ENCODE measurements around the gene LCT.
A peak's percentile ranks its signal among the peaks of the same experiment; 100 is the strongest.
"Not testable (repeated sequence)": the region's sequence is repeated elsewhere in the genome, so short reads cannot be mapped to it uniquely, and the experiment has no call there.

LCT gene

DNA sequence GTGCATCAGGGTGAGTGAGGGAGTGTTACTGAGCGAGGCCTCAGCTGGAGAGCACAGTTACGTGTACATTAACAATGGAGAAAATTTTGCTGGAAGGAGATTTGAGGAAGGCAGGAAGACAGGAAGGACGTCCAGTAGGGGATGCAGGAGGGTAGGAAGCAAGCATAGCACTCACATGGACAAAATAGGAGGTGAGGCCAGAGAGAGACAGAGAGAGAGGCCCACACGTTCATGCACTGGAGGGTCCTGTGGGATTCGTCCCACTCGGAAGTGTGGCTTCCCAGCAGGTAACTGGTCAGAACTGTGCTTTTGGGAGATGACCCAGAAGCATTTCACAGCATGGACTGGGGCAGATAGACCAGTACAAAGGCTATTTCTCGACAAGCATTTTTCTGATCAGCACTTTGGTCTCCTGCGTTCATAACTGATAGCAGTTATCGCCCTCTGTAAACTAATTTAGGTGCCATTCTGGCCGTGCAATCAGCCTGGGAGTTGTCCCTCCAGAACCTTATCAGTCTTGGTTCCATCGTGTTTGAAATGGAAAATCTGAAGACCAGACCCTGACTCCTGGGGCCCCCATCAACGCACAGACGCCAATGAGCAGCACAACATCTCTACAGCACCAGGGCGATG lies 5.7 kb downstream of the LCT start:
- DNase-seq, result no peak

GRCh38 chr2:135829378-135830135 lies 7.4 kb downstream of the LCT start:
- DNase-seq, result no peak

GRCh38 chr2:135826544-135826943 lies 10.4 kb downstream of the LCT start:
- DNase-seq, result no peak

DNA sequence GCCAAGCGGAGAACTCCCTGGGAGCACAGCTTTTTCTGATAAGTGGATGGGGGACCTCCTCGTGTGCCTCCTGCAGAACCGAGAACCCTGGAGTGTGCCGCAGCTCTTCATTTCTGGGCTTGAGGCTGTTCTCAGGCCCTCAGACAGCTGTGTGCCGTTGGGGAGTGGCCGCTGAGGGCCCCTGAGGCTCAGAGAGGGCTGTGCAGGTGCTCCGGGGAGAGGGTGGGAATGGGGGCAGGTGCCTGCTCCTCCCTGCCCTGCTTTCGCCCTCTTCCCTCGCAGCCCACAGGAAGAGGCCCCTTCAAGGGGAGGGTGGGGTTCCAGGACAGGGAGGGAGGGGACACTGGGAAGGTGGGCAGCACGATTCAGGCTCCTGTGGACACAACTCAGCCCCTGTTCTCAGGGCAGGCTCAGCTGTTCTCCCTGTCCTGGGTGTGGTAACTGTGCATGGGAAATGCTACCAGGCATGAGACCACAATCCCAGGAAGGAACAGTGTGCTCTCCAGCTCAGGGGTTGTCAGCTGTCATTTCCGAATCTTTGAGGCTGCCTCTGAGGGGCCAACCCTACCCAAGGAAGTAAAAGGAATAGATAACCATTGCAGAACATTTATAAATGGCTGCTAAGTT lies 11.3 kb downstream of the LCT start:
- DNase-seq, result no peak

DNA sequence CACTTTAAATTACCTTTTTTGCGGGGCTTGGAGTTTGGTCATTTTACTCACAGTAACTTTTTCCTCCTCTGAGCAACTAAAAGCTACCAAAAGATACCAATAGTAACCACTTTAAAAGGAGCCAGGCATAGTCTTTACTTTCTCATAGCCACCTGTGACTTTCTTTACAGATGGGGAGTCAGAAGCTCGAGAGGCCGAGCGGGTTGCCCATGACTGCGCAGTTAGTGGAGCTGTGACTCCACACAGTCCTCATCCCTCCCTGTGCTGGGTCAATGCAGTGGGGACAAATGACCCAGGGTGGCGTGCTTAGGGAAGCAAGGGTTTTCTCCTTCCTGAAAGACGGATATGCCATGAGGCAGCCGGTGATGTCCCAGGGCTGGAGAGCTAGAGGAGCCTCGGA lies 11.9 kb downstream of the LCT start:
- no peak for DNase-seq

GRCh38 chr2:135822855-135823254 lies 14.1 kb downstream of the LCT start:
- DNase-seq, result no peak

GRCh38 chr2:135821190-135821589 lies 15.8 kb downstream of the LCT start:
- DNase-seq, result no peak

DNA sequence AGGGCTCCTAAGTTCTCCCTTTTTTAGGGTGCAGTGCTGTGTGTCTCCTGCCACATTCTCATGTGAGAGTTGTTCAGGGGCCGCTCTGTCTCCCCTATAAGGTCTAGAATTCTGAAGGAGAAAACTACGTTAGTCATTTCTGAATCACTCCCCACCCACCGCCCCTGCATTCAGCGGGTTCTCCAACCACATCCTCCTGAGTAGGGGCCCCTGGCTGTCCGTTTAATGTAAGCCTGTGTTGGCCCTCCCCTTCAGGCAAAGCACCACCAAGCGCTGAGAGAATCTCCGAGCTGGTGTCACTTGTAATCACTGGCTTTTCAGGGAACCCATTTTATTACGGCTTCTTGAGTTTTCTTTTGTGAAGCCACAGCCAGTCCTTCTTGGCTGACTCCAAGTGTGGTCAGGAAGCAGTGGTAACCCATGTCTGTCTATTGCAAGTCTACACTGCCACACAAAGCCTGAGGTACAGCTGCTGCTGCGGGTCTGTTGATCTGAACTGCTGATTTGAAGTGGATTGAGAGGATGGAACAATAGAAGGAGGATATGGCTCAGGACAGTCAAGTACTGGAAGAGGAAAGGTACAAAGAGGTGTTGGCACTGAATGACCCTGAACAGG lies 16.9 kb downstream of the LCT start:
- DNase-seq, result peak; percentile 75

- peak; percentile 44 for DNase-seq
Measured at GRCh38 chr2:135818937-135819610, 17.9 kb downstream of the LCT start.

DNA sequence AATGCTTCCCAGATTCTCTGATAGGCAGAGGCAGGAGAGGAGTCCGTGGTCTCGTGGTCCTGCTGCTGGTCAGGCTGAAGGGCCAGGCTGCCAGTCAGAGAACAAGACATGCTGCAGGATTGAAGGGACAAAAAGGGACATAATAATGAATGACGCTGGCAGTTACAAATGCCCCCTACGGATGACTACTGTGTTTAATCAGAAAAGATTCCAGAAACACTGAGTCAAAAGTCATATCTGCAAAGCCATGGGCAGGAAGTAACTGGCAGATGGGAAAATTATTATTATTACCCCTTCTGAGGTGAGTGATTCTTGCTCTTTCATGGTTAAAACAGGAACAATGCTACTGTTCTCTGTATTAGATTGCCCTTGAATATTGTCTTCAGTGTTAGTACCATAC lies 19.0 kb downstream of the LCT start:
- DNase-seq, result no peak

- no peak for DNase-seq
Measured at GRCh38 chr2:135817466-135817865, 19.5 kb downstream of the LCT start.

- DNase-seq, result no peak
Measured at GRCh38 chr2:135815269-135815668, 21.7 kb downstream of the LCT start.

- no peak for DNase-seq
Measured at GRCh38 chr2:135812907-135813511, 24.0 kb downstream of the LCT start.

- DNase-seq, result not testable (repeated sequence)
Measured at GRCh38 chr2:135807874-135808273, 29.1 kb downstream of the LCT start.

- no peak for DNase-seq
Measured at GRCh38 chr2:135803278-135803677, 33.7 kb downstream of the LCT start.

DNA sequence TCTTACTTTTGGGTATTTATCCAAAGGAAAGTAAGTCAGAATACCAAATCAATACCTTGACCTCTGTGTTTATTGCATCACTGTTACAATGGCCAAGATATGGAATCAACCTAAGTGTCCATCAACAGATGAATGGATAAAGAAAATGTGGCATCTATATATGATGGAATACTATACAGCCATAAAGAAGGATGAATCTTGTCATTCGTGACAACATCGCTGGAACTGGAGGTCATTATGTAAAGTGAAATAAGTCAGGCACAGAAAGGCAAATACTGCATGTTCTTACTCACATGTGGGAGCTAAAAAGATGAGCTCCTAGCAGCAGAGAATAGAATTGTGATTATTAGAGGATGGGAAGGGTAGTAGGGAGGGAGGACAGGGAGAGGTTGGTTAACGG lies 34.6 kb downstream of the LCT start:
- DNase-seq, result no peak

DNA sequence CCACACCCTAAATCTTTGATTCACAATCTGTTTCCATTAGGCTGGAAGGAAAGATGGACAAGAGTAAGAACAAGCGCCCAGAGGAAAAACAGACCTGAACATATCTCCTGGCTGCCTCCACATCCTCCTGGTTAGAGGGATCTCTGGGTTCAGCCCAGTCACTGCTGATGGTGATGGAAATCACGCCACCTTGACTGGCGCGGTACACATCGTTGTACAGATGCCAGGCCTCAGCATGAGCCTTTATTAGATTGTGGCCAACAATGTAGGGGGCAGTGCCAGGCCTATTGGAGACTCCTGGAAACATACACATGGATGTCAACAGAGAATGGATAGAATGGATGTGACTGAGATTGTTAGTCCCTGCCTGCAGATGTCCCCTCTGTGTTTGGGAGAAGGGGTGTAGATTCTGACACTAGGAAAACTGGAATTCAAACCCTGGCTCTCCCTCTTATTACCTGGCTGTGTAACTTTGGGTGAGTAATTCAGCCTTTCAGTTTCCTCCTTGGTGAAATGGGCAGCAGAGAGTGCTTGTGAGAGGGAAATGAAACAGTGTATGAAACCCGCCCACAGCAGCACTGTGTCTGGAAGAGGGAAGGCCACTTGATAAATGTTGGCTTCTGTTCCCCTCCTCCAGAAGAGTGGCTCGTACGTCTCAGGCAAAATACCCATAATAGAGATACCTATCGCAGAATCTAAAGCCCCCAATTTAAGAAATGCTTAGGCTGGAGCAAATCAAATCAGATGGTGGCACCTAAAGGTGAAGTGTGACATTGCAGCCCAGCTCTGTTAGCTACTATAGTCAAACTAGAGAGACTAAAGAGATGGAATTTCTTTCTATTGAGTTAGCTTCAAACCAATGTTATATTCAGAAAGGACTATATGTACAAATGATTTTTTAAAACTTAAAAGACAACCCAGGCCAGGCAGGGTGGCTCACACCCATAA lies 36.2 kb downstream of the LCT start:
- DNase-seq, result no peak

DNA sequence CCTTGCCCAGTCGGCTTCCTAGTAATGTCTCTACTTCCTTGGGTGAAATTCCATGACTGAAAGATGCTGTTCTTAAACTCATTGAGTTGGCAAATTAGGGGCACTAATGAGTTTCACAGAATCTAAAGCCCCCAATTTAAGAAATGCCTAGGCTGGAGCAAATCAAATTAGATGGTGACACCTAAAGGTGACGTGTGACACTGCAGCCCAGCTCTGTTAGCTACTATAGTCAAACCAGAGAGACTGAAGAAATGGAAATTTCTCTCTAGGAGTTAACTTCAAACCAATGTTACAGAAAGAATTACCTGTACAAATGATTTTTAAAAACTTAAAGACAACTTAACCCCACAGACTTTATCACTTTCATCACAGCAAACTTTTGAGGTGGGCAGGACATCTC lies 37.2 kb downstream of the LCT start:
- DNase-seq, result no peak

DNA sequence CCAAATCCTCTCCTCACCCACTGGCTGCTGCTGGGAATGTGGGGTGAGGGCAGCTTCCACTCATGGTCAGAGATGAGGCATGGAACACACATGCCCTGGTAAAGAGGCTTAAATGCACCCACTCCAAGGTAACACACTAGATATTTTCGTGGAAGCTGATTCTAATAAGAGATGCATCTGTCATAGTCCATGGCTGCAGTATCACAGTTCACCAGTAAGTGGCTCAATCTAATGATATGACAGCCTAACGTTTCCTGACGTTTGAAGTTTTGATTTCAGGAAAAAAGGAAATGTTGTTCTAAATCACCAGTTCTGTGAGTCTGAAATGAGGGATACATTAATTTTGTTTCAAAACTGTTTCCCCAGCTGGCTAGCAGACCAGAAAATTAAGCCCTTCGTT lies 38.2 kb downstream of the LCT start:
- no peak for DNase-seq

DNA sequence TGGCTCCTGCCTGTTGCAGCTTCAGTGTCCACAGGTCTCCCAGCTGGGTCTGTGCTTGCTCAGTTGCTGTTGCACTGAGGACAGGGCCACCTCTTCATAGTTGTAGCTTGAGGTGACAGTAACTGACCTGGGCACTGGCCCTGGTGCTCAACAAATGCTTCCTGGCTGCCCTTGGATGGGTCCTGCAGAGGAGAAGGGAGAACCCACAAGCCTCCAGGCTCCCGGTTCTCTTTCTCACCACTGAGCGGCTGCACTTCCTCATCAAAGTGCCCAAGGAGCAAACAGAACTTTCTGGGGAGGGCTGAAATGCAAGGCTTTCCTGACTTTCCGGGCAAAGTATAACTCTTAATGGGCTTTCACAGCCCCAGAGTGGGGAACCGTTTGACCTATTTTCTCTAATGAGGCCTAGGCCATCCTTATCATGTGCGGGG lies 38.7 kb downstream of the LCT start:
- no peak for DNase-seq

DNA sequence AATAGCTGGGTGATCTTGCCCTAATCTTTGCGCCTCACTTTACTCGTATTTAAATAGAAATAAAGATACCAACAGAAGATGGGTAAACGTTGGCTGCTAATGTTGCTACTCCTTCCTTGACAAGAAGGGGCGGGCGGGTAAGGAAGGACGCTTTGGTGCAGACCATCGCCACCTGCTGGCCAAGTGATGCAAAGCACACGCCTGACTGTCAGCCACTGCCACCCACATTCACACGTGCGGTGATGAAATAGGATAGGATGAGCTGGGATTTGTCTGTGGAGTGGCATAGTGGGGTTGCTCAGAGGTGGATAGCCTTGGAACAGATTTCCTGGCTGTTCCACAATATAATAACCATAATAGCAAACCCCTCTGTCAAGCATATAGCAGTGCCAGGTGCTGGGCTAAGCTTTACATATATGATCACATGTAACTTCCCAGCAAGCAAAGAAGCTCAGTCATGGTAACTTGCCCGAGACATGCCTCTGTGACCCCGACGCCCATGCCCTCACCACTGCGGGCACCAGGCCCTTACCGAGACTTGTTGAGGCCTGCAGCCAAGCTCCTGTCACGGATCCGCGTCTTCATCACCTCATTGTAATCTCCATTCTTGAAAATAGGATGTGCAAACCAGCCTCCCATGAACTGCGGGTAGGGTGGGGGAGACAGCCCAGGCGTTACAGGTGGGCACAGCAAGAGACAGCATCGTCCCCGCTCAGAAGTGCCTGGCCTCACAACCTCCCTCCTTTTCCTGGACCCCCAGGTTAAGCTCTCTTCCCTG lies 39.3 kb downstream of the LCT start:
- peak; percentile 81 for DNase-seq

Measured in stimulated activated CD4-positive, alpha-beta T cell treated with anti-CD3 and anti-CD28 coated beads, Interleukin-4, amount 100 ng/mL, for 1 hour (primary cell).